ENCODE data around the gene SPARCL1. TPM values are rescaled to one million over a fixed set of nuclear protein-coding genes. Genes with fewer than 3 reads are reported as not detected.

Gene SPARCL1
- polyA plus RNA-seq, 1 of the 3 experiments (the other 2 are of a cell fraction) = not detected

DNA sequence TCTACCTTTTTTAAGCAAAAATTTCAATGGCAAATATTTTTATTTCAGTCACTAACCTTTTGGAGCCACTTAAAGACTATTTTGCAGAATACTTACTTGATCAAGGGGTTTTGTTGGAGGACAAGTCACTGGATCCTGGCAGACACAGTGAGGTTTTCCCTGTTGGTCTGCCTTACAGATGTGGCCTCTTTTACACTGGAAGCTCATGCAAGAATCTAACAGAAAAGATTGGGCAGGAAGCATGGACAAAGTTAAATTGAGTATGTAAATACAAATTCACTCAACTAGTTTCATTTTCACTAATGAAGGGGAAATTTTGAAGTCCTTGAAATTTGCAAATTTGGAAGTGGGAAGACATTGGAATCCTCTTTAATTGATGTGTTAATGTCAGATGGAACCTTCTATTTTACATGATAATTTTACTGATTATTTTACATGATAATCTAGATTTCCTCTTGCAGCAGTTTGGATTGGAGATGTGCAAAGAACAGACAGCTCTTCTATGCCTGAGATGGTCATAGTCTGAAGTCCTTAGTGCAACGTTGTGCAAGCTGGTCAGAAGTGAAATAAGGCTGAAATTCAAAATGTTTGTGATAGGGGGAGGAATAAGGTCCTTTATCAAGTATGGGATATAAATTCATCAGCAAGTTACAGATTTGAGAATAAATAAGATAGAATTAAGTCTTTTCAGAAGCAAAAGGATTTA is 38.4 kb downstream of the SPARCL1 start (continued):
- TF ChIP-seq, protein P1, sequence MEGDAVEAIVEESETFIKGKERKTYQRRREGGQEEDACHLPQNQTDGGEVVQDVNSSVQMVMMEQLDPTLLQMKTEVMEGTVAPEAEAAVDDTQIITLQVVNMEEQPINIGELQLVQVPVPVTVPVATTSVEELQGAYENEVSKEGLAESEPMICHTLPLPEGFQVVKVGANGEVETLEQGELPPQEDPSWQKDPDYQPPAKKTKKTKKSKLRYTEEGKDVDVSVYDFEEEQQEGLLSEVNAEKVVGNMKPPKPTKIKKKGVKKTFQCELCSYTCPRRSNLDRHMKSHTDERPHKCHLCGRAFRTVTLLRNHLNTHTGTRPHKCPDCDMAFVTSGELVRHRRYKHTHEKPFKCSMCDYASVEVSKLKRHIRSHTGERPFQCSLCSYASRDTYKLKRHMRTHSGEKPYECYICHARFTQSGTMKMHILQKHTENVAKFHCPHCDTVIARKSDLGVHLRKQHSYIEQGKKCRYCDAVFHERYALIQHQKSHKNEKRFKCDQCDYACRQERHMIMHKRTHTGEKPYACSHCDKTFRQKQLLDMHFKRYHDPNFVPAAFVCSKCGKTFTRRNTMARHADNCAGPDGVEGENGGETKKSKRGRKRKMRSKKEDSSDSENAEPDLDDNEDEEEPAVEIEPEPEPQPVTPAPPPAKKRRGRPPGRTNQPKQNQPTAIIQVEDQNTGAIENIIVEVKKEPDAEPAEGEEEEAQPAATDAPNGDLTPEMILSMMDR (IDR thresholded peaks at IDR 0.05) = no peak
- TF ChIP-seq MXI1 (IDR thresholded peaks at IDR 0.05; ENCODE audit: low read depth, low read length) (no peak), FOSL2 (IDR thresholded peaks at IDR 0.05; ENCODE audit: borderline replicate concordance, low read depth) (no peak)
- TF ChIP-seq, protein P2, sequence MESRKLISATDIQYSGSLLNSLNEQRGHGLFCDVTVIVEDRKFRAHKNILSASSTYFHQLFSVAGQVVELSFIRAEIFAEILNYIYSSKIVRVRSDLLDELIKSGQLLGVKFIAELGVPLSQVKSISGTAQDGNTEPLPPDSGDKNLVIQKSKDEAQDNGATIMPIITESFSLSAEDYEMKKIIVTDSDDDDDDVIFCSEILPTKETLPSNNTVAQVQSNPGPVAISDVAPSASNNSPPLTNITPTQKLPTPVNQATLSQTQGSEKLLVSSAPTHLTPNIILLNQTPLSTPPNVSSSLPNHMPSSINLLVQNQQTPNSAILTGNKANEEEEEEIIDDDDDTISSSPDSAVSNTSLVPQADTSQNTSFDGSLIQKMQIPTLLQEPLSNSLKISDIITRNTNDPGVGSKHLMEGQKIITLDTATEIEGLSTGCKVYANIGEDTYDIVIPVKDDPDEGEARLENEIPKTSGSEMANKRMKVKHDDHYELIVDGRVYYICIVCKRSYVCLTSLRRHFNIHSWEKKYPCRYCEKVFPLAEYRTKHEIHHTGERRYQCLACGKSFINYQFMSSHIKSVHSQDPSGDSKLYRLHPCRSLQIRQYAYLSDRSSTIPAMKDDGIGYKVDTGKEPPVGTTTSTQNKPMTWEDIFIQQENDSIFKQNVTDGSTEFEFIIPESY (IDR thresholded peaks at IDR 0.05; ENCODE audit: borderline replicate concordance, low read depth) = no peak

DNA sequence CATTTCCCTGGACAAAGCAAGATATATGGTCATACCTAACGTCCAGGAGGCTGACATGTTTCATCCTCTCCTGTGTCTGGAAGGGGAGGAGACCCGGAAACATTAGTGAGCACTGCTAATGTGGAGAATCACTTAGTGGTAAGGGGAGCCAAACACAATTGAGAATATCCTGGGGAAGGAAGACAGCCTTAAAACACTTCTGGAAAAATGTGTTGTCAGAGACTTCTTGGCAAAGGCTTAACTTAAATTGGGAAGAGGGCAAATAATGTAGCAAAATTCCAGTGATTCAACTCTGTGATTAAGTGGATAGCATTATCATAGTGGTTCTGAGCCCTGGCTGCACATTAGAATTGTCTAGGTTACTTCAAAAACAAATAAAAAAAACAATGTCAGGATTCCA is 39.5 kb downstream of the SPARCL1 start:
- DNase-seq = no peak
- Histone ChIP-seq H3K79me2 (ENCODE audit: insufficient read depth) (no peaks in the 10 kb centered on the region), H3K4me1 (ENCODE audit: control insufficient read depth in 1 of 2, insufficient read depth in 2 of 2, low read depth in 1 of 2, low read length in 1 of 2) (no peaks in the 10 kb centered on the region), H3K9ac (no peak overlapping the region), H3K4me3 (ENCODE audit: low read depth in 2 of 2, low read length in 1 of 2) (no peak overlapping the region), H3K27me3 (ENCODE audit: insufficient read depth) (no peaks in the 10 kb centered on the region), H3K4me2 (no peak overlapping the region), H2AFZ (ENCODE audit: low read depth) (no peak overlapping the region), H3K27ac (ENCODE audit: low read depth in 2 of 2, low read length in 1 of 2) (no peak overlapping the region), H3F3A (replicated peaks; ENCODE audit: insufficient read depth) (no peaks in the 10 kb centered on the region), H4K20me1 (ENCODE audit: insufficient read depth) (no peaks in the 10 kb centered on the region), H3K36me3 (replicated peaks in 1 of 2; ENCODE audit: control insufficient read depth in 1 of 2, insufficient read depth in 2 of 2, low read length in 1 of 2) (no peaks in the 10 kb centered on the region), H3K9me2 (no peaks in the 10 kb centered on the region), H3K9me3 (no peaks in the 10 kb centered on the region)
- WGBS (ENCODE audit: low lambda C conversion rate) = 72% methylated on average over 2 of the region's 2 CpGs
- POLR2A ChIA-PET = no interaction called here
- CTCF ChIA-PET = no interaction called here
- TF ChIP-seq SIN3A (IDR thresholded peaks at IDR 0.05; ENCODE audit: borderline replicate concordance, low read depth, low read length) (no peak), RXRA (IDR thresholded peaks at IDR 0.05; ENCODE audit: borderline replicate concordance, low read depth) (no peak), FOXJ3 (CRISPR knock-in tag; IDR thresholded peaks at IDR 0.05) (no peak), CHD2 (IDR thresholded peaks at IDR 0.05; ENCODE audit: low read length, partially characterized antibody) (no peak), MXI1 (IDR thresholded peaks at IDR 0.05; ENCODE audit: low read depth, low read length) (no peak), ELF1 (IDR thresholded peaks at IDR 0.05) (no peak), RFX5 (IDR thresholded peaks at IDR 0.05; ENCODE audit: low read length) (no peak), NRF1 (IDR thresholded peaks at IDR 0.05; ENCODE audit: low read depth, low read length) (no peak), SMC3 (IDR thresholded peaks at IDR 0.05; ENCODE audit: low read depth, low read length) (no peak), RAD21 (IDR thresholded peaks at IDR 0.05; ENCODE audit: low read length) (no peak), YY1 (IDR thresholded peaks at IDR 0.05; ENCODE audit: low read depth) (no peak), JUND (IDR thresholded peaks at IDR 0.05) (no peak), EZH2phosphoT487 (IDR thresholded peaks at IDR 0.05; ENCODE audit: borderline replicate concordance, low read depth) (no peak), GATA2 (CRISPR knock-in tag; IDR thresholded peaks at IDR 0.05) (no peak), MEF2A (IDR thresholded peaks at IDR 0.05; ENCODE audit: borderline replicate concordance, low read depth) (no peak)
- TF ChIP-seq, protein P3, sequence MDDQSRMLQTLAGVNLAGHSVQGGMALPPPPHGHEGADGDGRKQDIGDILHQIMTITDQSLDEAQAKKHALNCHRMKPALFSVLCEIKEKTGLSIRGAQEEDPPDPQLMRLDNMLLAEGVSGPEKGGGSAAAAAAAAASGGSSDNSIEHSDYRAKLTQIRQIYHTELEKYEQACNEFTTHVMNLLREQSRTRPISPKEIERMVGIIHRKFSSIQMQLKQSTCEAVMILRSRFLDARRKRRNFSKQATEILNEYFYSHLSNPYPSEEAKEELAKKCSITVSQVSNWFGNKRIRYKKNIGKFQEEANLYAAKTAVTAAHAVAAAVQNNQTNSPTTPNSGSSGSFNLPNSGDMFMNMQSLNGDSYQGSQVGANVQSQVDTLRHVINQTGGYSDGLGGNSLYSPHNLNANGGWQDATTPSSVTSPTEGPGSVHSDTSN (IDR thresholded peaks at IDR 0.05) = no peak
- TF ChIP-seq, protein P4, sequence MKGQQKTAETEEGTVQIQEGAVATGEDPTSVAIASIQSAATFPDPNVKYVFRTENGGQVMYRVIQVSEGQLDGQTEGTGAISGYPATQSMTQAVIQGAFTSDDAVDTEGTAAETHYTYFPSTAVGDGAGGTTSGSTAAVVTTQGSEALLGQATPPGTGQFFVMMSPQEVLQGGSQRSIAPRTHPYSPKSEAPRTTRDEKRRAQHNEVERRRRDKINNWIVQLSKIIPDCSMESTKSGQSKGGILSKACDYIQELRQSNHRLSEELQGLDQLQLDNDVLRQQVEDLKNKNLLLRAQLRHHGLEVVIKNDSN (IDR thresholded peaks at IDR 0.05; ENCODE audit: borderline replicate concordance, low read depth) = no peak
- TF ChIP-seq, protein P5, sequence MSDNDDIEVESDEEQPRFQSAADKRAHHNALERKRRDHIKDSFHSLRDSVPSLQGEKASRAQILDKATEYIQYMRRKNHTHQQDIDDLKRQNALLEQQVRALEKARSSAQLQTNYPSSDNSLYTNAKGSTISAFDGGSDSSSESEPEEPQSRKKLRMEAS (IDR thresholded peaks at IDR 0.05; ENCODE audit: low read depth) = no peak
- TF ChIP-seq, protein P1 (IDR thresholded peaks at IDR 0.05) = no peak
